NCI-H2171 treated with DMSO at 0.1 percent for 48 hours (cell line): ENCODE results near the gene ATXN1.
"Not testable (repeated sequence)": the region's sequence is repeated elsewhere in the genome, so short reads cannot be mapped to it uniquely, and the experiment has no call there.

Experiments used
- DNase-seq: peaks from one replicate; lab custom pipeline; 2025; lab: John Stamatoyannopoulos, UW

Gene ATXN1

GRCh38 chr6:16760516-16761470 is at the start of gene ATXN1:
TSS of gene ATXN1 (minus strand) at chr6:16761460.
- DNase-seq, result no peak

- no peak for DNase-seq
These were observed 49.2 kb upstream of the ATXN1 start for GRCh38 chr6:16810411-16810810.

- DNase-seq, result no peak
These were observed 48.6 kb upstream of the ATXN1 start for GRCh38 chr6:16809753-16810358.

GRCh38 chr6:16807956-16808355 is 46.7 kb upstream of the ATXN1 start:
- no peak for DNase-seq

- no peak for DNase-seq
These were observed 45.1 kb upstream of the ATXN1 start for GRCh38 chr6:16806363-16806762.

- DNase-seq, result no peak
These were observed 44.1 kb upstream of the ATXN1 start for GRCh38 chr6:16805243-16805950.

- DNase-seq, result no peak
These were observed 43.4 kb upstream of the ATXN1 start for GRCh38 chr6:16804546-16805242.

- DNase-seq, result no peak
These were observed 42.3 kb upstream of the ATXN1 start for GRCh38 chr6:16803294-16804200.

- DNase-seq, result no peak
These were observed 40.8 kb upstream of the ATXN1 start for GRCh38 chr6:16802071-16802470.

GRCh38 chr6:16800942-16801341 is 39.7 kb upstream of the ATXN1 start:
- DNase-seq, result no peak

- no peak for DNase-seq
These were observed 39.1 kb upstream of the ATXN1 start for GRCh38 chr6:16800341-16800740.

GRCh38 chr6:16799279-16800193 is 38.3 kb upstream of the ATXN1 start:
- no peak for DNase-seq

GRCh38 chr6:16793828-16794412 is 32.7 kb upstream of the ATXN1 start:
- DNase-seq, result no peak

GRCh38 chr6:16789329-16790038 is 28.2 kb upstream of the ATXN1 start:
- DNase-seq, result no peak

- no peak for DNase-seq
These were observed 25.9 kb upstream of the ATXN1 start for GRCh38 chr6:16787128-16787682.

GRCh38 chr6:16785496-16785895 is 24.2 kb upstream of the ATXN1 start:
- no peak for DNase-seq

- not testable (repeated sequence) for DNase-seq
These were observed 23.7 kb upstream of the ATXN1 start for GRCh38 chr6:16784957-16785356.

GRCh38 chr6:16783952-16784565 is 22.8 kb upstream of the ATXN1 start:
- no peak for DNase-seq
